Stomach (tissue), 4 donors: ENCODE results near the gene TADA2A.
A peak's percentile ranks its signal among the peaks of the same experiment; 100 is the strongest.

ENCODE experiments used
- CTCF ChIP-seq, 7 experiments: fragments of 450-650 bp in 4 of 7; fragments of 200-600 bp in 3 of 7; sonication (generic) in 3 of 7; IDR thresholded peaks; one replicate each; pipeline ENCODE4 v1.5.1; 2016 to 2019; ENCODE audit warnings: antibody characterized with exemption in 7 of 7, control low read depth in 2 of 7, mild to moderate bottlenecking in 1 of 7
- POLR2A ChIP-seq, 4 donors: fragments of 450-650 bp; IDR thresholded peaks; one replicate each; pipeline ENCODE4 v1.6.1; 2016; ENCODE audit warnings: antibody characterized with exemption in 4 of 4, control low read depth in 2 of 4, mild to moderate bottlenecking in 1 of 4, moderate library complexity in 1 of 4

- TF ChIP-seq POLR2A (IDR thresholded peaks at IDR 0.05) = peak in 1 of 4 donors; percentile 13
- peak in 2 of 7 experiments; percentile 1 to 9 for TF ChIP-seq CTCF (IDR thresholded peaks at IDR 0.05)
These were observed at the start of gene TADA2A, which contains the start of gene ACACA for GRCh38 chr17:37406635-37407461.
